HG03575 (cell line): ENCODE data around the gene ZKSCAN5.
"Not testable (repeated sequence)": the region's sequence is repeated elsewhere in the genome, so short reads cannot be mapped to it uniquely, and the experiment has no call there.

Source experiments
- ATAC-seq: cut with Tn5 transposase; IDR thresholded peaks from one replicate; pipeline ENCODE4 v1.9.1; 2021; ENCODE audit not compliant: unreplicated experiment, insufficient number of reproducible peaks, low FRiP score; ENCODE audit errors: extremely low read depth

ZKSCAN5 gene

DNA sequence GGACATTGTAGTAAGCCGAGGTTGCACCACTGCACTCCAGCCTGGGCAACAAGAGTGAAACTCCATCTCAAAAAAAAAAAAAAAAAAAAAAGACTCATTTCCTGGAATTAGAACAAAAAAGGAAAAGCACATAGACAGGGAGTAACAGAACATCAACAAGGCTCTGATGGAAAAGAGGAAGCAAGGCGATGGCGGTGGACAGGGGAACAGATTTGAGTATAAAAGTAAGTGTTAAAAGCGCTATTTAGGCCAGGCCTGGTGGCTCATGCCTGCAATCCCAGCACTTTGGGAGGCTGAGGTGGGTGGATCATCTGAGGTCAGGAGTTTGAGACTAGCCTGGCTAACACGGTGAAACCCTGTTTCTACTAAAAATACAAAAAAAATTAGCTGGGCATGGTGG, 40.8 kb downstream of the ZKSCAN5 start:
- ATAC-seq = not testable (repeated sequence)

GRCh38 chr7:99549545-99549944, 45.1 kb downstream of the ZKSCAN5 start:
- ATAC-seq = not testable (repeated sequence)

DNA sequence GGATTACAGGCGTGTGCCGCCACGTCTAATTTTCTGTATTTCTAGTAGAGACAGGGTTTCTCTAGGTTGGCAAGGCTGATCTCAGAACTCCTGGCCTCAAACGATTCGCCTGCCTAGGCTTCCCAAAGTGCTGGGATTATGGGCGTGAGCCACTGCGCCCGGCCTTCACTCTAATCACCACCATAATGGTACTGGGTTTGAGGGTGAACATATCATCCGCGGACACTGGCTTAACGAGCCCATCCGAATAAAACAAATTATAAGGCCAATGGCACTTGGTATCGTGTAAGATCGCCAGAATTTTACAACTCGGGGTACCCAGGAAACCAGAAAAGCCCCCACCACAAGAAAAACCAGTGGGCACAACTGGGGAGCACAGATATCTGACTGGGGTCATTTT, 46.9 kb downstream of the ZKSCAN5 start:
- no peak for ATAC-seq

- peak; percentile 51 for ATAC-seq
These were observed 47.5 kb downstream of the ZKSCAN5 start, which contains the start of gene FAM200A for GRCh38 chr7:99551767-99552463. TSS of gene FAM200A (minus strand) at chr7:99552114. CDS start at chr7:99548407, 3,707 bp downstream.

DNA sequence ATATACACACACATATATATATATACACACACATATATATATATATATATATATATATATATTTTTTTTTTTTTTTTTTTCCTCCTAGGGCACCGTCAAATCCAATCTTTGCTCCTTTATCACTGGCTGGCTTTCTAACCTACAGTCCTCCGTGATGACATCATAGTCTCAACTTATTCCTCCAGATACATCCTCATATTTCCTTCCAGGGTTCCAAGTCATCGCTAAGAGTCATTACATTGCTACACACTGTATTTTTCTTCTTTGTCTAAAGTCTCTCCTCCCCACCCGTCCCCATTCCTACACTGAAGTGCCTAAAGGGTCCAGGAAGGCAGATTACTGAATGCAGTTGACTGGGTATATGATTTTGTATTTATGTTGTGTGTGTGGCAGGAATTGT, 48.6 kb downstream of the ZKSCAN5 start:
- no peak for ATAC-seq

DNA sequence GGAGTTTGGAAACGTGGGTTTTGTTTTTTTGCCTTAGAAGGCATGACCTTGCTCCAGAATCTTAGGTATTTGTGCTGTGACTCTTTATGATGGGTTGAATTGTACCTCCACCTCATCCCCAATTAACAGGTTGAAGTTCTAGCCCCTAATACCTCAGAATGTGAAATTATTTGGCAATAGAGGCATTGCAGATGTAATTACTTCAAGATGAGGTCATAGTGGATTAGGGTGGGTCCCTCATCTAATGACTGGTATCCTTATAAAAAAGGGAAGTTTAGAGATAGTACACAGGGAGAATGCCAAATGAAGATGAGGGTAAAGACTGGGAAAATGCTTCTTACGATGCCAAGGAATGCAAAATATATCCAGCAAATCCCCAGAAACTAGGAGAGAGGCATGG, 50.5 kb downstream of the ZKSCAN5 start:
- no peak for ATAC-seq

DNA sequence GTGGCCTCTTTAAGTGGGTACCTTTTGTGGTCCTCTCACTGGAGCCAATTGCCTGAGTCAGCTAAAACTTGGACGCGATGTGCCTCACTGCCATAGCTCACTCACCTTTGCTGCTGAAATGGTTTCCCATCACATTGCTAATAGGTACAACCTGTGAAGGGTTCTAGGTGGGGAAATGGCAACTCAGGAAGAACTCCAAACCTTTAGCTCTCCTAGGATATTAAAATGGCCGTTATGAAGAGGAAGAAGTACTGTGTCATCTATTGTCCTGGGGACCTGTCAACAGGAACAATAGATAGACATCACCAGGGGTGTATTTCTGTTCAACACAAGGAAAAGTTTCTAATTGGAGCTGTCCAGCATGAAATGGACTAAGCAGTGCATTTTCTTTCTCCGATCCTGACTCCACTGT, 52.7 kb downstream of the ZKSCAN5 start:
- ATAC-seq = no peak

- no peak for ATAC-seq
These were observed 53.5 kb downstream of the ZKSCAN5 start for GRCh38 chr7:99557940-99558305.

DNA sequence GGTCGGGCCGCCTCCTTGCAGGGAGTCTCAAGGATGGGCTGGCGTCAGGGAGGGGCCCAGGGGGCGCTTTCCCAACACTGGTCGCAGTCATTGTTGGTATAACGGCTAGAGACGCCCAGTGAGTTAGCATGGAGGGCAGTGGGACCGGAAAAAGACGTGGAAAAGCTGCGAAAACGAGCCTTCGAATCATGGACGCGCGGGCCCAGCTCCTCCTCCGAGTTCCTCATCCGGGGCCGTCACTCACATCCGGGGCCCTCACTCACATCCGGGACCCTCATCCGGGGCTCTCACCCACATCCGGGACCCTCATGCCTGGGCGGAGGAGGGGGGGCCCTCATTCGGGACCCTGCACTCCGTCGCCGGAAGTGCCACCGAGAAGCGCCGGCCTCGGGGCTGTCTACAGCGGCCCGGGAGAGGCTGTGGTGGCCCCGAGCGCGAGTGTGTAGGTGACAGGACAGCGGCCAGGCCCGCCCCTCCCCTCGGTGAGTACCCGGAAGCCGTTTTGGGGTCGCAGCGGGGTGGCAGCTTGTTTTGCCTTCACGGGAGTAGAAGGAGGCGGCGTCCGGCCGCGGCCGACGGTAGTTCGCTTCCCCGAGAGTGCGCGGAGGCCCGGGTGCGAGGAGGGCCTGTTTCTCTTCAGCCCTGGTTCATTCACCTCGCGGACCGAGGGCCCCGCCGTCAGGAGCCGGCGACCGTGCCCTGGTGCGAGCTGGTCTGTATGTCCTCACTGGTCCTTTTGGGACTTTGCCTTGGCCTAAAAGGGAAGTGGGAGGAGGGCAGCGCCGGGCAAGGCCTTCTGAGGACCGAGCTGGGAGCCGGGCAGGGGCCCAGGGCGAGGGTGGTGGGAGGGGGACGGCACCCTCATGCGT, 54.1 kb downstream of the ZKSCAN5 start, which contains the start of gene ZNF655:
Gene ZNF655 (plus strand): TSS at position 337 of the 869 bp plus-strand sequence. CDS start 1,918 bp downstream, outside the sequence.
- ATAC-seq = no peak

DNA sequence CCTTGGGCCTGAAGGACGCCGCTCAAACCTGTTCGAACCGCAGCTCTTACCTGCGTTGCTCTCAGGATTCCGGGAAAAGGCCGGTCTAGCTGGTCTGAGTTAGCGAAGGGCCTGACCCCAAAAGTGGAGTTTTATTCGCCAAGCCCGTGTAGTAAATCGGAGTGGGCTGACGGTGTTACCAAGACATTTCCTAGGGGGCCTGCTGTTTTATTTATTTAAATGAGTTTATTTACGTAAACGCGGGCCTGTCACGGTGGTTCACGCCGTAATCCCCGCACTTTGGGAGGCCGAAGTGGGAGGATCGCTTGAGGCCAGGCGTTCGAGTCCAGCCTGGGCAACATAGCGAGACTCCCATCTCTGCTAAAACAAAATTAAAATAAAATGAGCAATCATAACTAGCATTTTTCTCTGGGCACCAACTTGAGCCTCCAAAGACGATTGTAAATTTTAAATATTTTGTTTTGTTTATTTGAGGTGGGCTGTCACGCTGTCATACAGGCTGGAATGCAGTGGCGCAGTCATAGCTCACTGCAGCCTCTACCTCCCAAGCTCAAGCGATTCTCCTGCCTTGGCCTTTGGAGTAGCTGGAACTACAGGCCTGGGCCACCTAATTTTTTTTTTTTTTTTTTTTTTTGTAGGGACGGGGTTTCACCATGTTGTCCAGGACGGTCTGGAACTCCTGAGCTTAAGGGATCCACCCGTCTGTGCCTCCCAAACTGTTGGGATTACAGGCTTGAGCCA, 54.9 kb downstream of the ZKSCAN5 start:
- no peak for ATAC-seq

DNA sequence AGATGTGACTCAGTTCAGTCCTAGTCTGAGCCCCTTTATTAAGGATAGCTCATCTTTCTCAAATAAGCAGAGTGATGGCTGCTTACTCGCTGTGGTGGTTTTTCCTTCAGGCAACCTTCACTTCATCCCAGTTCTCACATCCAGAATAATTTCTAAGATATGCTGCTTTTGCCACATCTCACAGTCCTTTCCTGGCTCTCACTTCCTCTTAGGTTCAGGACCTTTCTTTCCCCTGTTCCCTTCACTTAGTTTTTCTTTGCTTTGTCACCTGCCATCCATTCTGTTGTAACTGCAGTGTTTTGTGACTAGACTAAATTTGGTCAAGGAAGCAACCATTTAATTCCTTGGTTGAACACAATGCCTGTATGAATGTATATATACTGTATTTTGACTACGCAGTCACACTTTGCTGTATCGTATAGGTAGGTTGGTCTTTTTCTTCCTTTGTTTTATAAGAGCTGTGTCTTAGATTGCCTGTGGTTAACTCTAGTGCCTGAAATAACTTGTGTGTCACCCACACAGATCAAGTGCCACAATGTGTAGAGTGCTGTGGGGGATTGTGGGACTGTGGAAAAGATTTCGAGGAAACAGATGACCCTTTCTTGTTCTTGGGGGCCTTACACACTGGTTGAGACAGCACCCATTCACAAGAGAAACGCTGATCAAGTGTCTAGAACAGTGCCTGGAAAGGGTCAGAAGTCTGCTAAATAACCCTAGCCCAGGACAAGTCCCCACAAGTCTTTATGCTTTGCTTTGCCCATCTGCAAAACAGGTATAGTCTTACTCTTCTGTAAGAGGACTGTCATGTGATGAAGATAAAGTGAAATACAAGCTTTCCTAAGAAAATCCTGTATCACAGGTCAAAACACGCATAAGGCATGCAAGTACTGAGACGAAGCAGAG, 56.6 kb downstream of the ZKSCAN5 start:
- ATAC-seq = no peak

- no peak for ATAC-seq
These were observed 57.2 kb downstream of the ZKSCAN5 start for GRCh38 chr7:99561737-99562051.

DNA sequence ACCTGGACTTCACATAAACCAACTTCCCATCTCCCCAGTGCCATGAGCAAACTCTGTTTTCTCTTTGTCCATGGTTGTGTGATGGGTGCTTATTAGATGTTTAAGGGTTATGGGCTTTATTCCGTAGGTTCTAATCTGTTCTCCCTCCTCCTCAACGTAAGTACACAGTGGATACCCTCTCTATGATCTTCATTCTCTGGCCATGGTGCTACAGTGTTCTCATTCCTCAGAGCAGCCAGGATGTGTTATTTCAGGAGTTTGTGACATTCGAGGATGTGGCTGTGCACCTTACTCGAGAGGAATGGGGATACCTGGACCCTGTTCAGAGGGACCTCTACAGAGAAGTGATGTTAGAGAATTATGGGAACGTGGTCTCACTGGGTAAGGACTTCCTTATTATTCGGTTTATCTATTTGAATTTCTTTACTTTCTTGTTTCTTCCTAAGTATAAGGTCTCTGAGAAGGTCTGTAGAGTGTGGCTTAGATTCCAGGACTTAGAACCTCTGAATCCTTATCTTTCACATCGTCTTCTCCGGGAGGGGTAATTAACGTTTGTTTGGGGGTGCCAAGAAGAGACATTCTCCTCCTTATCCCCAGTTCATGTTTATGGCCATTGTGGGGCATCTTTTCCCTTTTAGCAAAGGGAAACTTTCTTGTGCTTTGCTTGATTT, 57.8 kb downstream of the ZKSCAN5 start:
- ATAC-seq = no peak

DNA sequence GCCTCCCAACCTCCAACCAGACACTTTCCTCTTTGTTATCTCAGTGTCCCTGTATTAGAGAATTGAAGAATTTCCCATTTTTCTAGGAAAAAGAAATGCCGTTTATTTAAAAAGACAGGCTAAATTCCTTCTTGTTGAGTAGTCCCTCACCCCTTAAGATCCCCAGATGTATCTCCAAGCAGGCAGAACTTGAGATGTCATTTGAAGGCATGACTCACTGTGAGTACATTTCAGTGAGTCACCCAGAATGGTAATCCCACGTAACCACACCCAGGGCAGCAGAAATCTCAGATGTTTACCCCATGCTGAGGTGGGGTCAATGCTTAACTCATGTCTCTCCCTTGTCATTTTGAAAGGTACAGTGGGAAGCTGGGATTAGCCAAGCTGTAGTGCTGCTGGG, 58.4 kb downstream of the ZKSCAN5 start:
- ATAC-seq = no peak

DNA sequence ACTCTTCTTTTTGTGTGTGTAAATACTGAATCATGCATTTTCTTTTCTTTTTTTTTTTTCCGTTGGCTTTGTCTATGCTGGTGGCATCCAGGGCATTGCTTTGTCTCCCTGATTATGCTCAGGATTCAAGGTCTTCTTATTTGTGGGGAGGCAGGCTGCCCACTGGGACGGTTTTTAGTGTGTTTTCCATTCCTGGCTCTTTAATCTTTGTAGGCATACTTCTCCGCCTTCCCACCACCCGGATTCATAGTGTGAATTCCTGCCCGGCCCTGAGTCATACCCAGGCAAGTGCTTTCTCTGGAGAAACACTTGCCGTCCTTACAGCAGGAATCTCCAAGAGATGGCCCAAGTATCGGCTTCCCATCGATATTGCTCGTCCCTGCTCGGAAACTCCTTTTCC, 59.2 kb downstream of the ZKSCAN5 start:
- no peak for ATAC-seq

- not testable (repeated sequence) for ATAC-seq
These were observed 64.3 kb downstream of the ZKSCAN5 start for GRCh38 chr7:99568770-99569169.

GRCh38 chr7:99571768-99572167, 67.3 kb downstream of the ZKSCAN5 start:
- no peak for ATAC-seq

DNA sequence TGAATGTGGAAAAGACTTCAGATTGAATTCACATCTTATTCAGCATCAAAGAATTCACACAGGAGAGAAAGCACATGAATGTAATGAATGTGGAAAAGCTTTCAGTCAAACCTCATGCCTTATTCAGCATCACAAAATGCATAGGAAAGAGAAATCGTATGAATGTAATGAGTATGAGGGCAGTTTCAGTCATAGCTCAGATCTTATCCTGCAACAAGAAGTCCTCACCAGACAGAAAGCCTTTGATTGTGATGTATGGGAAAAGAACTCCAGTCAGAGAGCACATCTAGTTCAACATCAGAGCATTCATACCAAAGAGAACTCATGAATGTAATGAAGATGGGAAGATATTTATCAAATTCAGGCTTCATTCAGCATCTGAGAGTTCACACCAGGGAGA, 68.8 kb downstream of the ZKSCAN5 start:
- no peak for ATAC-seq
